GM23338 (cell line): ENCODE data around the gene PACC1. TPM values are rescaled to one million over a fixed set of nuclear protein-coding genes. Genes with fewer than 3 reads are reported as not detected.

ENCODE experiments used
- ATAC-seq: fragments of 200-7000 bp; cut with Tn5 transposase; 3 replicates; pipeline ENCODE4 v1.9.1; 2020
- DNase-seq: peaks from one replicate; pipeline ENCODE4 v3.0.0-alpha.2; 2015; ENCODE audit warnings: low spot score
- H2AFZ ChIP-seq: fragments of 200-600 bp; sonication (generic); 2 replicates; pipeline ENCODE4 v1.8.0; 2016; ENCODE audit warnings: antibody characterized with exemption, mild to moderate bottlenecking, moderate library complexity
- H3F3A ChIP-seq: fragments of 200-600 bp; sonication (generic); replicated peaks from 2 replicates; pipeline ENCODE4 v1.8.0; 2017; ENCODE audit warnings: antibody characterized with exemption, mixed run types, low read depth
- H3K27ac ChIP-seq: fragments of 200-600 bp; sonication (generic); 2 replicates; pipeline ENCODE4 v1.6.1; 2016; ENCODE audit warnings: low read depth
- H3K27me3 ChIP-seq: fragments of 200-600 bp; sonication (generic); 2 replicates; pipeline ENCODE4 v1.8.0; 2016; ENCODE audit warnings: mild to moderate bottlenecking, mixed run types, moderate library complexity; ENCODE audit not compliant: insufficient read depth
- H3K36me3 ChIP-seq: fragments of 200-600 bp; sonication (generic); 2 replicates; pipeline ENCODE4 v1.8.0; 2016; ENCODE audit warnings: mild to moderate bottlenecking; ENCODE audit not compliant: insufficient read depth
- H3K4me1 ChIP-seq: fragments of 200-600 bp; sonication (generic); 2 replicates; pipeline ENCODE4 v1.8.0; 2016; ENCODE audit warnings: mild to moderate bottlenecking, moderate library complexity; ENCODE audit not compliant: insufficient read depth
- H3K4me2 ChIP-seq: fragments of 200-600 bp; sonication (generic); 2 replicates; pipeline ENCODE4 v1.7.1; 2017; ENCODE audit warnings: mixed run types
- H3K4me3 ChIP-seq: fragments of 200-600 bp; sonication (generic); 2 replicates; pipeline ENCODE4 v1.6.1; 2016; ENCODE audit warnings: mixed run types
- H3K79me2 ChIP-seq: fragments of 200-600 bp; sonication (generic); replicated peaks from 2 replicates; pipeline ENCODE4 v1.8.0; 2017; ENCODE audit warnings: mild to moderate bottlenecking; ENCODE audit not compliant: insufficient read depth
- H3K9me2 ChIP-seq: fragments of 200-600 bp; sonication (generic); 2 replicates; pipeline ENCODE4 v1.8.0; 2017; ENCODE audit not compliant: insufficient read depth
- H4K20me1 ChIP-seq: fragments of 200-600 bp; sonication (generic); replicated peaks from 2 replicates; pipeline ENCODE4 v1.8.0; 2017; ENCODE audit warnings: mild to moderate bottlenecking; ENCODE audit not compliant: insufficient read depth
- H3K27ac Mint-ChIP-seq: 2 replicates; pipeline ENCODE4 v1.8.0; 2020; ENCODE audit warnings: inconsistent platforms, mild to moderate bottlenecking, moderate library complexity, mixed read lengths
- H3K27me3 Mint-ChIP-seq: 3 replicates; pipeline ENCODE4 v1.8.0; 2022; ENCODE audit warnings: low read depth, mild to moderate bottlenecking, moderate library complexity, mixed read lengths, inconsistent platforms; ENCODE audit not compliant: insufficient read depth, poor library complexity
- H3K36me3 Mint-ChIP-seq: 3 replicates; pipeline ENCODE4 v1.8.0; 2021; ENCODE audit warnings: low read depth, mild to moderate bottlenecking, inconsistent platforms, moderate library complexity, mixed read lengths
- H3K4me1 Mint-ChIP-seq: 3 replicates; pipeline ENCODE4 v1.8.0; 2020; ENCODE audit warnings: mild to moderate bottlenecking, inconsistent platforms, mixed read lengths
- H3K4me3 Mint-ChIP-seq: 3 replicates; pipeline ENCODE4 v1.8.0; 2021; ENCODE audit warnings: moderate library complexity, mild to moderate bottlenecking, inconsistent platforms, mixed read lengths
- H3K9me3 Mint-ChIP-seq: 3 replicates; pipeline ENCODE4 v1.8.0; 2020; ENCODE audit warnings: moderate library complexity, mild to moderate bottlenecking, inconsistent platforms, mixed read lengths
- CREB1 ChIP-seq: fragments of 250-450 bp; sonication (Bioruptor Pico); IDR thresholded peaks from 2 replicates; pipeline ENCODE4 v1.5.0; 2020; ENCODE audit warnings: low read depth, mild to moderate bottlenecking, moderate library complexity
- EZH2 ChIP-seq: fragments of 200-600 bp; sonication (generic); IDR thresholded peaks from one replicate; pipeline ENCODE4 v1.8.0; 2017; ENCODE audit warnings: antibody characterized with exemption, mild to moderate bottlenecking, low read depth; ENCODE audit not compliant: unreplicated experiment
- EZH2phosphoT487 ChIP-seq: fragments of 200-600 bp; sonication (generic); IDR thresholded peaks from one replicate; pipeline ENCODE4 v1.8.1; 2018; ENCODE audit warnings: antibody characterized with exemption; ENCODE audit not compliant: unreplicated experiment
- JUNB ChIP-seq: IDR thresholded peaks from one replicate; pipeline ENCODE4 v1.6.1; 2016; ENCODE audit warnings: antibody characterized with exemption; ENCODE audit not compliant: unreplicated experiment
- NANOG ChIP-seq: IDR thresholded peaks from 2 replicates; pipeline ENCODE4 v1.6.1; 2016; ENCODE audit warnings: antibody characterized with exemption, borderline replicate concordance
- POLR2AphosphoS5 ChIP-seq: IDR thresholded peaks from 2 replicates; pipeline ENCODE4 v1.6.1; 2016; ENCODE audit warnings: antibody characterized with exemption, low read depth
- STAT1 ChIP-seq: IDR thresholded peaks from one replicate; pipeline ENCODE4 v1.6.1; 2016; ENCODE audit warnings: antibody characterized with exemption; ENCODE audit not compliant: unreplicated experiment
- ZNF114 ChIP-seq: fragments of 250-450 bp; sonication (Bioruptor Pico); IDR thresholded peaks from 2 replicates; pipeline ENCODE4 v1.5.0; 2020; ENCODE audit warnings: mild to moderate bottlenecking, moderate library complexity
- polyA plus RNA-seq: library from polyadenylated mRNA; unstranded; fragments of >200 nt; fragmentation: Nextera tagmentation; extraction: Ambion mirVana; gene quantifications from 2 replicates; pipeline ENCODE4 v1.2.1, GENCODE V29; 2016
- total RNA-seq: library from RNA; depleted of rRNA; stranded (reverse); fragments of >200 nt; shearing (Covaris generic); gene quantifications from 2 replicates; pipeline ENCODE4 v1.2.3, GENCODE V29; 2014
- TF ChIP-seq, protein P1 (sequence below): IDR thresholded peaks from one replicate; pipeline ENCODE4 v1.6.1; 2018; ENCODE audit warnings: antibody characterized with exemption; ENCODE audit not compliant: unreplicated experiment
- TF ChIP-seq, protein P2 (sequence below), 2 experiments: fragments of 200-600 bp in 1 of 2; sonication (generic) in 1 of 2; conservative IDR thresholded peaks; 2 replicates each; pipeline versions ENCODE4 v1.5.1 to v1.6.1; 2016 to 2017; ENCODE audit warnings: antibody characterized with exemption in 2 of 2, low read depth in 2 of 2, mild to moderate bottlenecking in 2 of 2, moderate library complexity in 1 of 2
- TF ChIP-seq, protein P3 (sequence below): IDR thresholded peaks from 2 replicates; pipeline ENCODE4 v1.6.1; 2016; ENCODE audit warnings: antibody characterized with exemption
- TF ChIP-seq, protein P4 (sequence below): fragments of 250-450 bp; sonication (Bioruptor Pico); IDR thresholded peaks from 2 replicates; pipeline ENCODE4 v1.5.0; 2020; ENCODE audit warnings: mild to moderate bottlenecking, moderate library complexity

The PACC1 gene
- total and polyA plus RNA-seq, 2 experiments from 2014 or later: 17.1 to 18.0 TPM

DNA sequence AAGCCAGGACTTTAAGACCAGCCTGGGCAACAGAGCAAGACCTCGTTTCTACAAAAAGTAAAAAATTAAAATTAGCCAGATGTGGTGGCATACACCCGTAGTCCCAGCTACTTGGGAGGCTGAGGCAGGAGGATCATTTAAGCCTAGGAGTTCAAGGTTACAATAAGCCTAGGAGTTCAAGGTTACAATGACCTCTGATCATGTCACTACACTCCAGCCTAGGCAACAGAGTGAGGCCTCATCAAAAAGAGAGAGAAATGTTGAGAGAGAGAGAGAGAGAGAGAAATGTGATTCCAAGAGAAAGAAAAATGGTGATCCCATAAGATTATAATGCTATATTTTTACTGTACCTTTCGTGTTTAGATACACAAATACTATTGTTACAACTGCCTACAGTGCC is 60.2 kb downstream of the PACC1 start (continued):
- TF ChIP-seq, protein P1, sequence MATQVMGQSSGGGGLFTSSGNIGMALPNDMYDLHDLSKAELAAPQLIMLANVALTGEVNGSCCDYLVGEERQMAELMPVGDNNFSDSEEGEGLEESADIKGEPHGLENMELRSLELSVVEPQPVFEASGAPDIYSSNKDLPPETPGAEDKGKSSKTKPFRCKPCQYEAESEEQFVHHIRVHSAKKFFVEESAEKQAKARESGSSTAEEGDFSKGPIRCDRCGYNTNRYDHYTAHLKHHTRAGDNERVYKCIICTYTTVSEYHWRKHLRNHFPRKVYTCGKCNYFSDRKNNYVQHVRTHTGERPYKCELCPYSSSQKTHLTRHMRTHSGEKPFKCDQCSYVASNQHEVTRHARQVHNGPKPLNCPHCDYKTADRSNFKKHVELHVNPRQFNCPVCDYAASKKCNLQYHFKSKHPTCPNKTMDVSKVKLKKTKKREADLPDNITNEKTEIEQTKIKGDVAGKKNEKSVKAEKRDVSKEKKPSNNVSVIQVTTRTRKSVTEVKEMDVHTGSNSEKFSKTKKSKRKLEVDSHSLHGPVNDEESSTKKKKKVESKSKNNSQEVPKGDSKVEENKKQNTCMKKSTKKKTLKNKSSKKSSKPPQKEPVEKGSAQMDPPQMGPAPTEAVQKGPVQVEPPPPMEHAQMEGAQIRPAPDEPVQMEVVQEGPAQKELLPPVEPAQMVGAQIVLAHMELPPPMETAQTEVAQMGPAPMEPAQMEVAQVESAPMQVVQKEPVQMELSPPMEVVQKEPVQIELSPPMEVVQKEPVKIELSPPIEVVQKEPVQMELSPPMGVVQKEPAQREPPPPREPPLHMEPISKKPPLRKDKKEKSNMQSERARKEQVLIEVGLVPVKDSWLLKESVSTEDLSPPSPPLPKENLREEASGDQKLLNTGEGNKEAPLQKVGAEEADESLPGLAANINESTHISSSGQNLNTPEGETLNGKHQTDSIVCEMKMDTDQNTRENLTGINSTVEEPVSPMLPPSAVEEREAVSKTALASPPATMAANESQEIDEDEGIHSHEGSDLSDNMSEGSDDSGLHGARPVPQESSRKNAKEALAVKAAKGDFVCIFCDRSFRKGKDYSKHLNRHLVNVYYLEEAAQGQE: no peak
- no peak for TF ChIP-seq NANOG
- TF ChIP-seq POLR2AphosphoS5: no peak
- TF ChIP-seq, protein P2, sequence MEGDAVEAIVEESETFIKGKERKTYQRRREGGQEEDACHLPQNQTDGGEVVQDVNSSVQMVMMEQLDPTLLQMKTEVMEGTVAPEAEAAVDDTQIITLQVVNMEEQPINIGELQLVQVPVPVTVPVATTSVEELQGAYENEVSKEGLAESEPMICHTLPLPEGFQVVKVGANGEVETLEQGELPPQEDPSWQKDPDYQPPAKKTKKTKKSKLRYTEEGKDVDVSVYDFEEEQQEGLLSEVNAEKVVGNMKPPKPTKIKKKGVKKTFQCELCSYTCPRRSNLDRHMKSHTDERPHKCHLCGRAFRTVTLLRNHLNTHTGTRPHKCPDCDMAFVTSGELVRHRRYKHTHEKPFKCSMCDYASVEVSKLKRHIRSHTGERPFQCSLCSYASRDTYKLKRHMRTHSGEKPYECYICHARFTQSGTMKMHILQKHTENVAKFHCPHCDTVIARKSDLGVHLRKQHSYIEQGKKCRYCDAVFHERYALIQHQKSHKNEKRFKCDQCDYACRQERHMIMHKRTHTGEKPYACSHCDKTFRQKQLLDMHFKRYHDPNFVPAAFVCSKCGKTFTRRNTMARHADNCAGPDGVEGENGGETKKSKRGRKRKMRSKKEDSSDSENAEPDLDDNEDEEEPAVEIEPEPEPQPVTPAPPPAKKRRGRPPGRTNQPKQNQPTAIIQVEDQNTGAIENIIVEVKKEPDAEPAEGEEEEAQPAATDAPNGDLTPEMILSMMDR (conservative IDR thresholded peaks at IDR 0.05; ENCODE audit: low read depth in 2 of 2): no peak
- TF ChIP-seq, protein P3, sequence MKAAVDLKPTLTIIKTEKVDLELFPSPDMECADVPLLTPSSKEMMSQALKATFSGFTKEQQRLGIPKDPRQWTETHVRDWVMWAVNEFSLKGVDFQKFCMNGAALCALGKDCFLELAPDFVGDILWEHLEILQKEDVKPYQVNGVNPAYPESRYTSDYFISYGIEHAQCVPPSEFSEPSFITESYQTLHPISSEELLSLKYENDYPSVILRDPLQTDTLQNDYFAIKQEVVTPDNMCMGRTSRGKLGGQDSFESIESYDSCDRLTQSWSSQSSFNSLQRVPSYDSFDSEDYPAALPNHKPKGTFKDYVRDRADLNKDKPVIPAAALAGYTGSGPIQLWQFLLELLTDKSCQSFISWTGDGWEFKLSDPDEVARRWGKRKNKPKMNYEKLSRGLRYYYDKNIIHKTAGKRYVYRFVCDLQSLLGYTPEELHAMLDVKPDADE: no peak
- TF ChIP-seq JUNB: no peak
- TF ChIP-seq ZNF114 (CRISPR knock-in tag): no peak
- TF ChIP-seq CREB1 (CRISPR knock-in tag): no peak

DNA sequence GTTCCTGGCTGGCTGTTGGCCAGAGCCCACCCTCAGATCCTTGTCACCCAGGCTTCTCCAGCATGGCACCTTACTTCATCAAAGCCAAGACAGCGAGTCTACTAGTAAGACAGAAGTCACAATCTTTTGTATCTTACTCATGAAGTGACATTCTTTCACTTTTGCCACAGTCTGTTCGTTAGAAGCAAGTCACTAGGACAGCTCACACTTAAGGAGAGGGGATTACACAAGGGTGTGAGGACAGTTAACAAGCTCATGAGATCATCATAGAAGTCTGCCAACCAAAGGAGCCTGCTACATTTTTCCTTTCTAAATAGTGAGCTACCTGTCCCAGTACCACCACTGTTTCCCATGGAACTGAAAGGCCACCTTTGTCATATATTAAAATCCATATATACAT is 61.5 kb downstream of the PACC1 start:
- peaks cover 2% of the 10 kb centered on the region for H3K27me3 Mint-ChIP-seq
- no peaks in the 10 kb centered on the region for H3K9me3 Mint-ChIP-seq
- no peaks in the 10 kb centered on the region for H3F3A ChIP-seq
- H3K27ac ChIP-seq: no peak overlapping the region
- H2AFZ ChIP-seq: no peak overlapping the region
- DNase-seq (no peak), ATAC-seq (no peak)
- no peaks in the 10 kb centered on the region for H3K79me2 ChIP-seq
- H3K36me3 ChIP-seq: peaks cover 8% of the 10 kb centered on the region; the same call in 1 of the 2 replicates
- H3K4me3 ChIP-seq: no peak overlapping the region
- H3K27me3 ChIP-seq: no peaks in the 10 kb centered on the region
- no peak overlapping the region for H3K4me3 Mint-ChIP-seq
- H3K4me2 ChIP-seq: no peak overlapping the region
- H4K20me1 ChIP-seq: no peaks in the 10 kb centered on the region
- no peak overlapping the region for H3K27ac Mint-ChIP-seq
- H3K36me3 Mint-ChIP-seq: peaks cover 29% of the 10 kb centered on the region; the same call in 2 of the 3 replicates
- no peaks in the 10 kb centered on the region for H3K4me1 ChIP-seq
- H3K9me2 ChIP-seq: no peaks in the 10 kb centered on the region
- no peaks in the 10 kb centered on the region for H3K4me1 Mint-ChIP-seq
- TF ChIP-seq, protein P4, sequence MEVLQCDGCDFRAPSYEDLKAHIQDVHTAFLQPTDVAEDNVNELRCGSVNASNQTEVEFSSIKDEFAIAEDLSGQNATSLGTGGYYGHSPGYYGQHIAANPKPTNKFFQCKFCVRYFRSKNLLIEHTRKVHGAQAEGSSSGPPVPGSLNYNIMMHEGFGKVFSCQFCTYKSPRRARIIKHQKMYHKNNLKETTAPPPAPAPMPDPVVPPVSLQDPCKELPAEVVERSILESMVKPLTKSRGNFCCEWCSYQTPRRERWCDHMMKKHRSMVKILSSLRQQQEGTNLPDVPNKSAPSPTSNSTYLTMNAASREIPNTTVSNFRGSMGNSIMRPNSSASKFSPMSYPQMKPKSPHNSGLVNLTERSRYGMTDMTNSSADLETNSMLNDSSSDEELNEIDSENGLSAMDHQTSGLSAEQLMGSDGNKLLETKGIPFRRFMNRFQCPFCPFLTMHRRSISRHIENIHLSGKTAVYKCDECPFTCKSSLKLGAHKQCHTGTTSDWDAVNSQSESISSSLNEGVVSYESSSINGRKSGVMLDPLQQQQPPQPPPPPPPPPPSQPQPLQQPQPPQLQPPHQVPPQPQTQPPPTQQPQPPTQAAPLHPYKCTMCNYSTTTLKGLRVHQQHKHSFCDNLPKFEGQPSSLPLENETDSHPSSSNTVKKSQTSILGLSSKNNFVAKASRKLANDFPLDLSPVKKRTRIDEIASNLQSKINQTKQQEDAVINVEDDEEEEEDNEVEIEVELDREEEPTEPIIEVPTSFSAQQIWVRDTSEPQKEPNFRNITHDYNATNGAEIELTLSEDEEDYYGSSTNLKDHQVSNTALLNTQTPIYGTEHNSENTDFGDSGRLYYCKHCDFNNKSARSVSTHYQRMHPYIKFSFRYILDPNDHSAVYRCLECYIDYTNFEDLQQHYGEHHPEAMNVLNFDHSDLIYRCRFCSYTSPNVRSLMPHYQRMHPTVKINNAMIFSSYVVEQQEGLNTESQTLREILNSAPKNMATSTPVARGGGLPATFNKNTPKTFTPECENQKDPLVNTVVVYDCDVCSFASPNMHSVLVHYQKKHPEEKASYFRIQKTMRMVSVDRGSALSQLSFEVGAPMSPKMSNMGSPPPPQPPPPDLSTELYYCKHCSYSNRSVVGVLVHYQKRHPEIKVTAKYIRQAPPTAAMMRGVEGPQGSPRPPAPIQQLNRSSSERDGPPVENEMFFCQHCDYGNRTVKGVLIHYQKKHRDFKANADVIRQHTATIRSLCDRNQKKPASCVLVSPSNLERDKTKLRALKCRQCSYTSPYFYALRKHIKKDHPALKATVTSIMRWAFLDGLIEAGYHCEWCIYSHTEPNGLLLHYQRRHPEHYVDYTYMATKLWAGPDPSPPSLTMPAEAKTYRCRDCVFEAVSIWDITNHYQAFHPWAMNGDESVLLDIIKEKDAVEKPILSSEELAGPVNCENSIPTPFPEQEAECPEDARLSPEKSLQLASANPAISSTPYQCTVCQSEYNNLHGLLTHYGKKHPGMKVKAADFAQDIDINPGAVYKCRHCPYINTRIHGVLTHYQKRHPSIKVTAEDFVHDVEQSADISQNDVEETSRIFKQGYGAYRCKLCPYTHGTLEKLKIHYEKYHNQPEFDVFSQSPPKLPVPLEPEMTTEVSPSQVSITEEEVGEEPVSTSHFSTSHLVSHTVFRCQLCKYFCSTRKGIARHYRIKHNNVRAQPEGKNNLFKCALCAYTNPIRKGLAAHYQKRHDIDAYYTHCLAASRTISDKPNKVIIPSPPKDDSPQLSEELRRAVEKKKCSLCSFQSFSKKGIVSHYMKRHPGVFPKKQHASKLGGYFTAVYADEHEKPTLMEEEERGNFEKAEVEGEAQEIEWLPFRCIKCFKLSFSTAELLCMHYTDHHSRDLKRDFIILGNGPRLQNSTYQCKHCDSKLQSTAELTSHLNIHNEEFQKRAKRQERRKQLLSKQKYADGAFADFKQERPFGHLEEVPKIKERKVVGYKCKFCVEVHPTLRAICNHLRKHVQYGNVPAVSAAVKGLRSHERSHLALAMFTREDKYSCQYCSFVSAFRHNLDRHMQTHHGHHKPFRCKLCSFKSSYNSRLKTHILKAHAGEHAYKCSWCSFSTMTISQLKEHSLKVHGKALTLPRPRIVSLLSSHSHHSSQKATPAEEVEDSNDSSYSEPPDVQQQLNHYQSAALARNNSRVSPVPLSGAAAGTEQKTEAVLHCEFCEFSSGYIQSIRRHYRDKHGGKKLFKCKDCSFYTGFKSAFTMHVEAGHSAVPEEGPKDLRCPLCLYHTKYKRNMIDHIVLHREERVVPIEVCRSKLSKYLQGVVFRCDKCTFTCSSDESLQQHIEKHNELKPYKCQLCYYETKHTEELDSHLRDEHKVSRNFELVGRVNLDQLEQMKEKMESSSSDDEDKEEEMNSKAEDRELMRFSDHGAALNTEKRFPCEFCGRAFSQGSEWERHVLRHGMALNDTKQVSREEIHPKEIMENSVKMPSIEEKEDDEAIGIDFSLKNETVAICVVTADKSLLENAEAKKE (CRISPR knock-in tag): no peak
- TF ChIP-seq, protein P3: no peak
- TF ChIP-seq JUNB: no peak
- no peak for TF ChIP-seq EZH2
- no peak for TF ChIP-seq EZH2phosphoT487
- TF ChIP-seq STAT1: no peak
